GM12892 (cell line): ENCODE data around the gene KERA.

Source experiments
- POLR2A ChIP-seq: IDR thresholded peaks from 2 replicates; pipeline ENCODE4 v1.6.1; 2011; ENCODE audit warnings: low read depth, low read length, control low read depth
- TAF1 ChIP-seq: IDR thresholded peaks from 2 replicates; pipeline ENCODE4 v1.6.1; 2011; ENCODE audit warnings: low read depth, mild to moderate bottlenecking, control low read depth, low read length, borderline replicate concordance

GRCh38 chr12:91074851-91075250, 17.0 kb upstream of the KERA start:
- no peak for TF ChIP-seq POLR2A
- TF ChIP-seq TAF1 = no peak
